ENCODE results near the gene PREX1. TPM values are rescaled to one million over a fixed set of nuclear protein-coding genes. Genes with fewer than 3 reads are reported as not detected.
"Not testable (repeated sequence)": the region's sequence is repeated elsewhere in the genome, so short reads cannot be mapped to it uniquely, and the experiment has no call there.

The PREX1 gene
- total RNA-seq, 2 experiments from 2014 or later, result 20.7 to 25.3 TPM

DNA sequence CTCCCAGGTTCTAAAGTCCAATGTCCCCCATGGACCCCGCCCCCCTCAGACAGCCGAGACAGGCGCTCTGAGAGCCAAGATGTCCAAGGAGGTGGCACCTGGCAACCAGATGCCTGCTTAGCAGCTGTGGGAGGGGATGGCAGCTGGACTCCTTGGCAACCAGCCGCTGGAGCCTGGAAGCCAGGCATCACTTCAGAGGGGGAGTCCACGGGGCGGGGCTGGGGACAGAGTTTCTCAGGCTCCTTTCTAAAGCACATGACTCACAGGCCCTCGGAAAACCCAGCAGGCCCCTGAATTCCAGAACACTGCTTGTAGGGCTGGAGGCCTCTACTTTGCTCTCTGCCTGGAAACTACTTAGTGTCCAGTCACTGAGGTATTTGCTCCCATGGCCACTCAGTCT, 51.5 kb downstream of the PREX1 start:
- Histone ChIP-seq H2AFZ (ENCODE audit: low read length) (no peak overlapping the region), H3K4me3 (ENCODE audit: low read depth, low read length, poor library complexity, severe bottlenecking) (no peak overlapping the region), H3K4me1 (ENCODE audit: insufficient read depth, low read length, poor library complexity, severe bottlenecking) (peaks cover 27% of the 10 kb centered on the region), H3K9me3 (ENCODE audit: low read length) (peaks cover 34% of the 10 kb centered on the region), H3K79me2 (ENCODE audit: insufficient read depth, low read depth, low read length) (peaks cover 13% of the 10 kb centered on the region; the same call in 1 of the 2 replicates), H4K20me1 (ENCODE audit: insufficient read depth, low read length) (no peaks in the 10 kb centered on the region), H3K9me2 (ENCODE audit: insufficient read depth, low read length) (no peaks in the 10 kb centered on the region), H3K27ac (ENCODE audit: low read depth, low read length, poor library complexity, severe bottlenecking) (no peak overlapping the region), H3K4me2 (ENCODE audit: low read length) (no peak overlapping the region), H3K36me3 (ENCODE audit: insufficient read depth, low read length) (peaks cover 11% of the 10 kb centered on the region; the same call in 1 of the 2 replicates)
- CTCF ChIA-PET (ENCODE audit: unreplicated experiment), result no interaction called here
- POLR2A ChIA-PET, result no interaction called here
- BruUV-seq (replicated peaks), result no TSS peak
- no peak for DNase-seq (ENCODE audit: low spot score)
- TF ChIP-seq EZH2phosphoT487 (IDR thresholded peaks at IDR 0.05; ENCODE audit: borderline replicate concordance, low read depth, low read length), result no peak
- TF ChIP-seq, protein P1, sequence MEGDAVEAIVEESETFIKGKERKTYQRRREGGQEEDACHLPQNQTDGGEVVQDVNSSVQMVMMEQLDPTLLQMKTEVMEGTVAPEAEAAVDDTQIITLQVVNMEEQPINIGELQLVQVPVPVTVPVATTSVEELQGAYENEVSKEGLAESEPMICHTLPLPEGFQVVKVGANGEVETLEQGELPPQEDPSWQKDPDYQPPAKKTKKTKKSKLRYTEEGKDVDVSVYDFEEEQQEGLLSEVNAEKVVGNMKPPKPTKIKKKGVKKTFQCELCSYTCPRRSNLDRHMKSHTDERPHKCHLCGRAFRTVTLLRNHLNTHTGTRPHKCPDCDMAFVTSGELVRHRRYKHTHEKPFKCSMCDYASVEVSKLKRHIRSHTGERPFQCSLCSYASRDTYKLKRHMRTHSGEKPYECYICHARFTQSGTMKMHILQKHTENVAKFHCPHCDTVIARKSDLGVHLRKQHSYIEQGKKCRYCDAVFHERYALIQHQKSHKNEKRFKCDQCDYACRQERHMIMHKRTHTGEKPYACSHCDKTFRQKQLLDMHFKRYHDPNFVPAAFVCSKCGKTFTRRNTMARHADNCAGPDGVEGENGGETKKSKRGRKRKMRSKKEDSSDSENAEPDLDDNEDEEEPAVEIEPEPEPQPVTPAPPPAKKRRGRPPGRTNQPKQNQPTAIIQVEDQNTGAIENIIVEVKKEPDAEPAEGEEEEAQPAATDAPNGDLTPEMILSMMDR (conservative IDR thresholded peaks at IDR 0.05; ENCODE audit: low read length), result no peak
- intact Hi-C loops (cut with micrococcal nuclease; ENCODE audit: unreplicated experiment), result no loop called here

DNA sequence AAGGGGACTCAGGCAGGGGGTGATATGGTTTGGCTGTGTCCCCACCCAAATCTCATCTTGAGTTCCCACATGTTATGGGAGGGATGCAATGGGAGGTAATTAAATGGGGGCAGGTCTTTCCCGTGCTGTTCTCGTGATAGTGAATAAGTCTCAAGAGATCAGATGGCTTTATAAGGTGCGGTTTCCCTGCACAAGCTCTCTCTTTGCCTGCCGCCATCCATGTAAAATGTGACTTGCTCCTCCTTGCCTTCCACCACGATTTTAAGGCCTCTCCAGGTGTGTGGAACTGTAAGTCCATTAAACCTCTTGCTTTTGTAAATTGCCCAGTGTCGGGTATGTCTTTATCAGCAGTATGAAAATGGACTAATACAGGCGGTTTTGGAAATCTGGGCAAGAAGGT, 52.3 kb downstream of the PREX1 start:
- CTCF ChIA-PET (ENCODE audit: unreplicated experiment); H2AFZ ChIP-seq (ENCODE audit: low read length); H3K4me2 ChIP-seq (ENCODE audit: low read length); H4K20me1 ChIP-seq (ENCODE audit: insufficient read depth, low read length); BruUV-seq (replicated peaks); H3K4me3 ChIP-seq (ENCODE audit: low read depth, low read length, poor library complexity, severe bottlenecking); DNase-seq (ENCODE audit: low spot score); H3K27ac ChIP-seq (ENCODE audit: low read depth, low read length, poor library complexity, severe bottlenecking); H3K9me2 ChIP-seq (ENCODE audit: insufficient read depth, low read length); intact Hi-C loops (cut with micrococcal nuclease; ENCODE audit: unreplicated experiment): not testable (repeated sequence)
- Histone ChIP-seq H3K36me3 (ENCODE audit: insufficient read depth, low read length) (peaks cover 11% of the 10 kb centered on the region; the same call in 1 of the 2 replicates), H3K4me1 (ENCODE audit: insufficient read depth, low read length, poor library complexity, severe bottlenecking) (peaks cover 25% of the 10 kb centered on the region), H3K9me3 (ENCODE audit: low read length) (peaks cover 31% of the 10 kb centered on the region), H3K79me2 (ENCODE audit: insufficient read depth, low read depth, low read length) (peaks cover 11% of the 10 kb centered on the region; the same call in 1 of the 2 replicates)
- POLR2A ChIA-PET, result interaction anchor here (0.6 kb wide), 1 partner anchor 13 kb away, joined by 3 read pairs; no protein-coding TSS in a partner anchor

DNA sequence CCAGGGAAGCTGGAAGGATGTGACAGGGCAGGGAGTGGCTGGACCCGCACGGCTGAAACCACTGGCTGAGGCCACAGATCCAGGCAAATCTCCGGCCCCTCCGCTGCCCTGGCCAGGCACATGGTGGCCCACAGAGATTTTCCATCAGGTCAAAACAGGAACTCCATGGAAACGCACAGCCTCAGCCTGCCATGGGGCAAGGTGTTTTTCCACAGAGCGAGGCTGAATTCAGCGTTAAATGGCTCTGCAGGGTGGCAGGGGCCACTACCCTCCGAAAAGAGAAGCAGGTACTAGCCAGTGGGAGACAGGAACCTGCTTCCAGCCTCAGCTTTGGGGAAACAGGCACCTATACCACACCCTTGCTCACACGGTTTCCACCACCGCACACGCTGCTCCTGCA, 53.1 kb downstream of the PREX1 start:
- Histone ChIP-seq H3K79me2 (ENCODE audit: insufficient read depth, low read depth, low read length) (peaks cover 11% of the 10 kb centered on the region; the same call in 1 of the 2 replicates), H3K27ac (ENCODE audit: low read depth, low read length, poor library complexity, severe bottlenecking) (no peak overlapping the region), H3K9me3 (ENCODE audit: low read length) (peaks cover 23% of the 10 kb centered on the region), H3K4me3 (ENCODE audit: low read depth, low read length, poor library complexity, severe bottlenecking) (no peak overlapping the region), H3K9me2 (ENCODE audit: insufficient read depth, low read length) (no peaks in the 10 kb centered on the region), H2AFZ (ENCODE audit: low read length) (no peak overlapping the region), H3K4me2 (ENCODE audit: low read length) (no peak overlapping the region), H3K36me3 (ENCODE audit: insufficient read depth, low read length) (peaks cover 11% of the 10 kb centered on the region; the same call in 1 of the 2 replicates), H3K4me1 (ENCODE audit: insufficient read depth, low read length, poor library complexity, severe bottlenecking) (peaks cover 25% of the 10 kb centered on the region), H4K20me1 (ENCODE audit: insufficient read depth, low read length) (no peaks in the 10 kb centered on the region)
- intact Hi-C loops (cut with micrococcal nuclease; ENCODE audit: unreplicated experiment), result no loop called here
- DNase-seq (ENCODE audit: low spot score), result no peak
- ChIA-PET CTCF (ENCODE audit: unreplicated experiment) (no interaction called here), POLR2A (no interaction called here)
- TF ChIP-seq EZH2phosphoT487 (IDR thresholded peaks at IDR 0.05; ENCODE audit: borderline replicate concordance, low read depth, low read length), result no peak
- TF ChIP-seq, protein P1 (conservative IDR thresholded peaks at IDR 0.05; ENCODE audit: low read length), result no peak
- no TSS peak for BruUV-seq (replicated peaks)

All from OCI-LY7 (cell line).